Prostate gland (tissue), 2 donors: Measurements from ENCODE around the gene TNRC18. TPM values are rescaled to one million over a fixed set of nuclear protein-coding genes. Genes with fewer than 3 reads are reported as not detected.

Source experiments
- DNase-seq: peaks from one replicate; pipeline ENCODE4 v3.0.0-alpha.2; 2019; ENCODE audit warnings: low spot score
- H3K27ac ChIP-seq, 2 donors: fragments of 200-600 bp; sonication (generic); 2 replicates each; pipeline ENCODE4 v1.5.1; 2017 to 2019
- H3K27me3 ChIP-seq: fragments of 200-600 bp; sonication (generic); replicated peaks from 2 replicates; pipeline ENCODE4 v1.5.1; 2019; ENCODE audit not compliant: insufficient read depth
- H3K36me3 ChIP-seq, 2 donors: fragments of 200-600 bp; sonication (generic); 1 replicate in 1 of 2; 2 replicates in 1 of 2; pipeline versions ENCODE4 v1.5.1 to v1.8.1; 2017 to 2019
- H3K4me1 ChIP-seq: fragments of 200-600 bp; sonication (generic); replicated peaks from 2 replicates; pipeline ENCODE4 v1.5.1; 2019
- H3K4me3 ChIP-seq, 2 donors: fragments of 200-600 bp; sonication (generic); 2 replicates each; pipeline ENCODE4 v1.5.1; 2017 to 2019
- H3K9me3 ChIP-seq: fragments of 200-600 bp; sonication (generic); 2 replicates; pipeline ENCODE4 v1.5.1; 2017
- POLR2A ChIP-seq: fragments of 450-650 bp; IDR thresholded peaks from one replicate; pipeline ENCODE4 v1.6.1; 2016; ENCODE audit warnings: antibody characterized with exemption, mild to moderate bottlenecking
- POLR2AphosphoS5 ChIP-seq: sonication (generic); formaldehyde crosslinking; IDR thresholded peaks from one replicate; pipeline ENCODE4 v1.6.1; 2017; ENCODE audit warnings: antibody characterized with exemption
- WGBS: methylation state at CpG from one replicate; pipeline ENCODE4 v1.1.5; 2018; 5-methylcytosine and 5-hydroxymethylcytosine counted together
- intact Hi-C: fragments of 100-400 bp; cut with DNase I; formaldehyde crosslinking; loops from one replicate; pipeline ENCODE4 v1.14.2; 2022
- total RNA-seq, 2 donors: library from RNA; depleted of rRNA; stranded (reverse); fragments of >200 nt; gene quantifications; one replicate each; pipeline ENCODE4 v1.1.0, GENCODE V29; 2016
- TF ChIP-seq, protein P1 (sequence below), 4 experiments: fragments of 200-600 bp in 2 of 4; fragments of 450-650 bp in 2 of 4; sonication (generic) in 2 of 4; IDR thresholded peaks; 1 replicate in 3 of 4; 2 replicates in 1 of 4; pipeline ENCODE4 v1.5.1; 2016 to 2019; ENCODE audit warnings: antibody characterized with exemption in 4 of 4, mild to moderate bottlenecking in 2 of 4, moderate library complexity in 2 of 4

Gene TNRC18
- total RNA-seq, 2 donors from 2014 or later = 138 to 290 TPM

- no peaks in the 10 kb centered on the region for H3K36me3 ChIP-seq
- under 1% methylated on average over 80 of the region's 93 CpGs for WGBS
- intact Hi-C loops = loop anchor here (5.0 kb wide), 1 partner anchor 64 kb away; no protein-coding TSS in a partner anchor
- H3K27me3 ChIP-seq = no peaks in the 10 kb centered on the region
- peak overlapping the region; percentile 95 to 98 for H3K4me3 ChIP-seq
- H3K9me3 ChIP-seq = no peaks in the 10 kb centered on the region
- DNase-seq = no peak
- H3K4me1 ChIP-seq = peaks cover 10% of the 10 kb centered on the region
- TF ChIP-seq, protein P1, sequence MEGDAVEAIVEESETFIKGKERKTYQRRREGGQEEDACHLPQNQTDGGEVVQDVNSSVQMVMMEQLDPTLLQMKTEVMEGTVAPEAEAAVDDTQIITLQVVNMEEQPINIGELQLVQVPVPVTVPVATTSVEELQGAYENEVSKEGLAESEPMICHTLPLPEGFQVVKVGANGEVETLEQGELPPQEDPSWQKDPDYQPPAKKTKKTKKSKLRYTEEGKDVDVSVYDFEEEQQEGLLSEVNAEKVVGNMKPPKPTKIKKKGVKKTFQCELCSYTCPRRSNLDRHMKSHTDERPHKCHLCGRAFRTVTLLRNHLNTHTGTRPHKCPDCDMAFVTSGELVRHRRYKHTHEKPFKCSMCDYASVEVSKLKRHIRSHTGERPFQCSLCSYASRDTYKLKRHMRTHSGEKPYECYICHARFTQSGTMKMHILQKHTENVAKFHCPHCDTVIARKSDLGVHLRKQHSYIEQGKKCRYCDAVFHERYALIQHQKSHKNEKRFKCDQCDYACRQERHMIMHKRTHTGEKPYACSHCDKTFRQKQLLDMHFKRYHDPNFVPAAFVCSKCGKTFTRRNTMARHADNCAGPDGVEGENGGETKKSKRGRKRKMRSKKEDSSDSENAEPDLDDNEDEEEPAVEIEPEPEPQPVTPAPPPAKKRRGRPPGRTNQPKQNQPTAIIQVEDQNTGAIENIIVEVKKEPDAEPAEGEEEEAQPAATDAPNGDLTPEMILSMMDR (IDR thresholded peaks at IDR 0.05) = no peak
- TF ChIP-seq POLR2A = no peak
- no peak for TF ChIP-seq POLR2AphosphoS5
- peak overlapping the region; percentile 99 to 100 for H3K27ac ChIP-seq
Measured at GRCh38 chr7:5420881-5421713, 2.5 kb downstream of the TNRC18 start.

- H3K27ac ChIP-seq = peak overlapping the region; percentile 99 to 100
- intact Hi-C loops = loop anchor here (5.0 kb wide), 1 partner anchor 63 kb away; no protein-coding TSS in a partner anchor
- under 1% methylated on average over 78 of the region's 85 CpGs for WGBS
- H3K4me3 ChIP-seq = peak overlapping the region; percentile 95 to 98
- DNase-seq = peak; percentile 22
- no peaks in the 10 kb centered on the region for H3K36me3 ChIP-seq
- no peaks in the 10 kb centered on the region for H3K27me3 ChIP-seq
- TF ChIP-seq POLR2AphosphoS5 = no peak
- H3K9me3 ChIP-seq = no peaks in the 10 kb centered on the region
- peaks cover 10% of the 10 kb centered on the region for H3K4me1 ChIP-seq
Measured at GRCh38 chr7:5420067-5420880, 3.4 kb downstream of the TNRC18 start.

DNA sequence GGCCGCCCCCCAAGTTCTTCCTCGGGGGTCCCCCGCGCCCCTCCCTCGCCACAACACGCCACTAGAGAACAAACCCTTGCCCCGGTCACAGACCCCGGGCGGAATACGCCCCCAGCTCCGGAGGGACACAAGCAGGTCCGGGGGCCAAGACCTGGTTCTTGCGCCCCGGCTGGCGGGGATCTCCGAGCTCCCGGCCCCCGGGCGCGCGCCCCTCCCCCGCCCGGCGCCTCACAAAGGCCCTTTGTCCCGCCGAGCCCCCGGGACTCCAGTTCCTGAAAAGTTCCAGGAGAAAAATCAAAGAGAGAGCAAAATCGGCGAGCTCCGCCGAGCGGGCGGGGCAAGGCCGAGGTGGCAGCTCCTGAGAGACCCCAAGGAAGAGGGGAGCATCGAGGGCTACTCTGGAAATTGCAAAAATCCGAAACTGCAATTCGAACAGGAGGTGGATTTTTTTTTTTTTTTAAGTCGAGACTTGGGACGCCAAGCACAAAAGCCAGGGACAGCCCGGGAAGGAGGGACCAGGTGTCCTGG, 4.0 kb downstream of the TNRC18 start:
- Histone ChIP-seq H3K4me3 (peak overlapping the region; percentile 95 to 98), H3K27me3 (no peaks in the 10 kb centered on the region), H3K27ac (peak overlapping the region; percentile 99 to 100), H3K9me3 (no peaks in the 10 kb centered on the region), H3K36me3 (no peaks in the 10 kb centered on the region), H3K4me1 (peaks cover 10% of the 10 kb centered on the region)
- no peak for DNase-seq
- whole genome bisulfite sequencing = under 1% methylated on average over 40 of the region's 40 CpGs
- intact Hi-C loops = loop anchor here (5.0 kb wide), 1 partner anchor 62 kb away; no protein-coding TSS in a partner anchor
- no peak for TF ChIP-seq POLR2AphosphoS5
- TF ChIP-seq, protein P1 (IDR thresholded peaks at IDR 0.05) = no peak
- no peak for TF ChIP-seq POLR2A

- Histone ChIP-seq H3K36me3 (no peaks in the 10 kb centered on the region), H3K27ac (peak overlapping the region; percentile 99 to 100), H3K27me3 (no peaks in the 10 kb centered on the region), H3K9me3 (no peaks in the 10 kb centered on the region), H3K4me3 (peak overlapping the region in 1 of 2 donors; percentile 98), H3K4me1 (peaks cover 10% of the 10 kb centered on the region)
- DNase-seq = no peak
- WGBS = 0% methylated on average over 6 of the region's 6 CpGs
- TF ChIP-seq POLR2A (no peak), POLR2AphosphoS5 (no peak)
- TF ChIP-seq, protein P1 (IDR thresholded peaks at IDR 0.05) = no peak
- intact Hi-C loops = no loop called here
Measured at GRCh38 chr7:5418285-5418582, 5.4 kb downstream of the TNRC18 start.
